BLaER1 treated with 17β-estradiol and CSF1 and Interleukin-3, amounts not matched to agents 10 nM and 100 nM (cell line): ENCODE data around the gene RCBTB2.
"Not testable (repeated sequence)": the region's sequence is repeated elsewhere in the genome, so short reads cannot be mapped to it uniquely, and the experiment has no call there.

Source experiments
- H3K27ac ChIP-seq, 11 experiments: shearing (Covaris generic); formaldehyde crosslinking; 2 replicates each; pipeline ENCODE4 v1.8.1; 2022
- H3K27me3 ChIP-seq, 11 experiments: shearing (Covaris generic); formaldehyde crosslinking; 2 replicates each; pipeline ENCODE4 v1.8.1; 2022
- H3K36me3 ChIP-seq, 11 experiments: shearing (Covaris generic); formaldehyde crosslinking; 2 replicates each; pipeline ENCODE4 v1.8.1; 2022
- H3K4me1 ChIP-seq, 10 experiments: shearing (Covaris generic); formaldehyde crosslinking; 2 replicates each; pipeline ENCODE4 v1.8.1; 2022
- H3K4me2 ChIP-seq, 11 experiments: shearing (Covaris generic); formaldehyde crosslinking; 2 replicates each; pipeline ENCODE4 v1.8.1; 2022
- H3K4me3 ChIP-seq, 10 experiments: shearing (Covaris generic); formaldehyde crosslinking; 2 replicates each; pipeline ENCODE4 v1.8.1; 2022
- H3K9ac ChIP-seq, 11 experiments: shearing (Covaris generic); formaldehyde crosslinking; 2 replicates each; pipeline ENCODE4 v1.8.1; 2022
- H3K9me3 ChIP-seq, 11 experiments: shearing (Covaris generic); formaldehyde crosslinking; replicated peaks in 1 of 11; 2 replicates each; pipeline ENCODE4 v1.8.1; 2022
- H4K20me1 ChIP-seq, 11 experiments: shearing (Covaris generic); formaldehyde crosslinking; 2 replicates each; pipeline ENCODE4 v1.8.1; 2022
- Cebpa-rat ChIP-seq, 11 experiments: shearing (Covaris generic); IDR thresholded peaks; 2 replicates each; pipeline ENCODE4 v1.8.1; 2022

The RCBTB2 gene

DNA sequence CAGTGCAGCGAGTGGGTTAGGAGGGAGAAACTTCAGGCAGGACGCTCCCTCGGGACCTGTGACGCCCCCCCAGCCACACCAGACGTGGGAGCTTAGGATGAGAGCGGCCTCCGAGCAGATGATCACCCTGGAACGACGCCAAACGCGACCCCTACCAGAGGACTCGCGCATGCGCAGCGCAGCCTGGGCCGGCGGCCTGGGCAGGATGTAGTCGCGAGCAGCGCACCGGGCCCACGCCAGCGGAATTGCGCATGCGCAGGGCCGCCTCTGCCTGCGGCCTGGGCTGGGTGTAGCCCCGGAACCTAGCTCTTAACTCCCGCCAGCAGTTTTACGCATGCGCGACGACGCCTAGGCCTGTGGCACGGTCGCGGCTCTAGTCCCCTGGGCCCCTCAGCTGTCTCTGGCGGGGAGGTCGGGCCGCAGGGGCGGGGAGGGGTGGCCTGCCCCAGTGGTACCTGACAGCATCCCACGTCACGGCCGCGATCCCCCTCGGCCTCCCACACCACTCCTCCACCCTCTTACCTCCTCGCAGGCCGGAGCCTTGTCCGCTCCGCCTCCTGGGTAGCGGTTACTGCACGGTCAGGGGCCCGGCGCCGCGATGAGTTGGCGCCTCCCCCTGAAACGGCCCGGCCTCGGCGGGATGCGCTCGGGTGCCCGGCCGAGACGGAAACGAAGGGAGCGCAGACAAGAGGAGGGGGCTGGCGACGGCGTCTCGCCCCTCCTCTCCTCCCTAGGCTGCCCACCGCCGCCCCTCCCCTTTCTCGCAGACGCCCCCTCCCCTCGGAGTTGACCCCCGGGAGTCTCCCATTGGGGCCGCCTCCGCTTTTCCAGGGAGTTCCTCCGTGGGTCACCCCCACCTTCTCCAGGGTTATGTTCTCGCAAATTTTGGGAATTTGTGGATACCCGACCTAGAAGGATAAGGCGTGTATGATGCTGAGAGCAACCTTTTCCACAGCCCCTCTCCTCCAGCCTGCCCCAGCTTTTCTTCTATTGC, at the start of gene RCBTB2:
Gene RCBTB2 (minus strand): TSS at position 575 of the 994 bp plus-strand sequence. CDS start 11,141 bp downstream, outside the sequence.
- Histone ChIP-seq H3K4me2 (peak within 1 kb of the TSS; percentile 87 to 98 (median 94)), H3K27me3 (no peaks in the 10 kb centered on the region), H3K9me3 (peaks cover 14 to 23% (median 17%) of the 10 kb centered on the region in 11 experiments; a peak in 19 of 22 replicates), H4K20me1 (no peaks in the 10 kb centered on the region), H3K9ac (peak within 1 kb of the TSS; percentile 86 to 97 (median 92)), H3K27ac (peak within 1 kb of the TSS; percentile 86 to 98 (median 94)), H3K36me3 (peaks cover 0 to 6% (median 0%) of the 10 kb centered on the region in 11 experiments; a peak in 3 of 22 replicates), H3K4me1 (peaks cover 50 to 80% (median 69%) of the 10 kb centered on the region in 10 experiments), H3K4me3 (peak within 1 kb of the TSS; percentile 64 to 80 (median 72))
- no peak for TF ChIP-seq Cebpa-rat (IDR thresholded peaks at IDR 0.05)

DNA sequence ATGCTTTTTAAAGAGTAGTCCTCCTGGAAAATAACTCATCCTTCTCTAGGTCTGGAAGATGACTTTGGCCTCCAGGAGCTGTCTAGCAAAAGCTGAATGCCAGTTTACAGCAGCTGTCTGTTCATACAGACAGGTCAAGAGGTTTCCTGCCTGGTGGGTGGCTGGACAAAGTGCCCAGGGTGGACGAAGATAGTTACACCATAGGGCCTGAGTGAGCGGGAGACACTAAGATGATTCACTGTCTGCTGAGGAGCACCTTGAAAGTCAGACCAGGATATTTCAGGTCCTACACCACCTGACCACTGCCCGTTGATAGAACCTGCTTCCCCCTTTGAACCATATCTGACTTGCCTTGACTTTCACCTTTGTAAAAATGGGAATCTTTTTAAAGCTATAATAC, 49.2 kb upstream of the RCBTB2 start:
- Histone ChIP-seq H3K4me2 (peak overlapping the region in 10 of 11 experiments; percentile 0 to 97 (median 42); a peak in 12 of 22 replicates), H3K9me3 (peaks cover 0 to 8% (median 0%) of the 10 kb centered on the region in 11 experiments; a peak in 2 of 22 replicates), H4K20me1 (no peaks in the 10 kb centered on the region), H3K36me3 (no peaks in the 10 kb centered on the region), H3K27me3 (no peaks in the 10 kb centered on the region), H3K4me1 (peaks cover 57 to 83% (median 67%) of the 10 kb centered on the region in 10 experiments), H3K4me3 (no peak overlapping the region), H3K9ac (no peak overlapping the region; a peak in 1 of 22 replicates), H3K27ac (peak overlapping the region in 2 of 11 experiments; percentile 11; a peak in 2 of 22 replicates)
- no peak for TF ChIP-seq Cebpa-rat (IDR thresholded peaks at IDR 0.05)

DNA sequence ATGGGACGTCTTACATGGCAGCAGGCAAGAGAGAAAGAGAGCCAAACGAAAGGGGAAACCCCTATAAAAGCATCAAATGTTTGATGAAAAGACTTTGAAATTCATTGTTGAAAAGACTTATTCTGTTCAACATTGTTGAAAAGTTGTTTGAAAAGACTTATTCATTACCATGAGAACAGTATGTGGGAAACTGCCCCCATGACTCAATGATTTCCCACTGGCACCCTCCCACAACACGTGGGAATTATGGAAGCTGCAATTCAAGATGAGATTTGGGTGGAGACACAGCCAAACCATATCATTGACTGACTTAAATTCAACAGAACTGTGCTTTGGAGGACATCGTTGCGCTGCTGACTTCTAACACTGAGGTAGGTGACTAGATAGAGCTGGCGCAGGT, 48.0 kb upstream of the RCBTB2 start:
- no peaks in the 10 kb centered on the region for H3K27me3 ChIP-seq
- no peaks in the 10 kb centered on the region for H3K36me3 ChIP-seq
- peaks cover 0 to 8% (median 0%) of the 10 kb centered on the region in 11 experiments; a peak in 1 of 22 replicates for H3K9me3 ChIP-seq
- H3K9ac ChIP-seq: peak overlapping the region in 4 of 11 experiments; percentile 4 to 76 (median 20); a peak in 3 of 22 replicates
- peak overlapping the region in 6 of 11 experiments; percentile 8 to 93 (median 60); a peak in 8 of 22 replicates for H3K27ac ChIP-seq
- TF ChIP-seq Cebpa-rat (IDR thresholded peaks at IDR 0.05): no peak
- H3K4me3 ChIP-seq: no peak overlapping the region
- H3K4me2 ChIP-seq: peak overlapping the region in 5 of 11 experiments; percentile 79 to 97 (median 89); a peak in 8 of 22 replicates
- H3K4me1 ChIP-seq: peaks cover 58 to 83% (median 66%) of the 10 kb centered on the region in 10 experiments
- H4K20me1 ChIP-seq: no peaks in the 10 kb centered on the region

DNA sequence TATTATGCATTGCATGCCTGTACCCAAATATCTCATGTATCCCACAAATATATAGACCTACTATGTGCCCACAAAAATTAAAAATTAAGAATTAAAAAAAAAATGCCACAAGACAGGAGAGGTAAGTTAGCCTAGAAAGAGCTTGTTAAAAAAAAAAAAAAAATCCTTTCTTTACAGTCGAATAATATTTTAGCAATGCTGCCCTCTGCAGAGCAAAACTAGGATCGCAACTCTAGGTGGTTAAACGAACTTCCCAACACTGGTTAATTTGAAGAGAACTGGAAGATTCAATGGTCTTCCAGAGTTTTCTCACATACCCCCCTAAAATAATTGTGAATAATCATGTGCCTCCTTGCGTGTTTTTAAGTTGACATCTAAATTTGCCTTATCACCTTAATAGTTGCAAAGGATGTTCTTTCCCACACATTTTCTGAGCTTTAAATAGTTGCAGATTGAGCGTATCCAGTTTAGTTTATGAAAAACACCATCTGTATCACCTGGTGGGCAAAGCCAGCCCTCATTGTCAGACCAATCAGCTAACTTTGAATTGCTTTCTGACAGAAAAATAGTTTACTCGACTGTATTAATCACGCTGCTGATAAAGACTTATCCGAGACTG, 47.4 kb upstream of the RCBTB2 start:
- no peak overlapping the region for H3K4me3 ChIP-seq
- H3K36me3 ChIP-seq: no peaks in the 10 kb centered on the region
- H3K27ac ChIP-seq: peak overlapping the region; percentile 61 to 93 (median 83); a peak in 19 of 22 replicates
- TF ChIP-seq Cebpa-rat (IDR thresholded peaks at IDR 0.05): no peak
- H4K20me1 ChIP-seq: no peaks in the 10 kb centered on the region
- H3K4me1 ChIP-seq: peaks cover 55 to 83% (median 66%) of the 10 kb centered on the region in 10 experiments
- H3K27me3 ChIP-seq: no peaks in the 10 kb centered on the region
- H3K9me3 ChIP-seq: peaks cover 0 to 7% (median 0%) of the 10 kb centered on the region in 11 experiments; a peak in 1 of 22 replicates
- H3K9ac ChIP-seq: peak overlapping the region in 8 of 11 experiments; percentile 56 to 85 (median 70); a peak in 11 of 22 replicates
- H3K4me2 ChIP-seq: peak overlapping the region; percentile 70 to 97 (median 85); a peak in 20 of 22 replicates

DNA sequence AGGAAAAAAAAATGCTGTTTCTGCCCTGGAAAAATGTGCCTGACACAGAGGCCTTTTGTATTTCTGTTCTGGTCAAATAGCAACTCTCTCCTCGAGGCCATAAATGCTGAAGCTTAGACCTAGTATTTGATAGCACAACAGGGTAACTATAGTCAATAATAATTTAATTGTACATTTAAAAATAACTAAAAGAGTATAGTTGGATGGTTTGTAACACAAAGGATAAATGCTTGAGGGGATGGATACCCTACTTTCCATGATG, 47.0 kb upstream of the RCBTB2 start:
- not testable (repeated sequence) for H3K9me3 ChIP-seq, H3K27me3 ChIP-seq, H3K36me3 ChIP-seq, H4K20me1 ChIP-seq
- Histone ChIP-seq H3K4me3 (peak overlapping the region in 4 of 10 experiments; percentile 8 to 17 (median 12); a peak in 3 of 20 replicates), H3K27ac (peak overlapping the region; percentile 61 to 93 (median 83)), H3K4me2 (peak overlapping the region; percentile 70 to 97 (median 85)), H3K4me1 (peaks cover 54 to 83% (median 69%) of the 10 kb centered on the region in 10 experiments), H3K9ac (peak overlapping the region; percentile 47 to 85 (median 67); a peak in 21 of 22 replicates)

DNA sequence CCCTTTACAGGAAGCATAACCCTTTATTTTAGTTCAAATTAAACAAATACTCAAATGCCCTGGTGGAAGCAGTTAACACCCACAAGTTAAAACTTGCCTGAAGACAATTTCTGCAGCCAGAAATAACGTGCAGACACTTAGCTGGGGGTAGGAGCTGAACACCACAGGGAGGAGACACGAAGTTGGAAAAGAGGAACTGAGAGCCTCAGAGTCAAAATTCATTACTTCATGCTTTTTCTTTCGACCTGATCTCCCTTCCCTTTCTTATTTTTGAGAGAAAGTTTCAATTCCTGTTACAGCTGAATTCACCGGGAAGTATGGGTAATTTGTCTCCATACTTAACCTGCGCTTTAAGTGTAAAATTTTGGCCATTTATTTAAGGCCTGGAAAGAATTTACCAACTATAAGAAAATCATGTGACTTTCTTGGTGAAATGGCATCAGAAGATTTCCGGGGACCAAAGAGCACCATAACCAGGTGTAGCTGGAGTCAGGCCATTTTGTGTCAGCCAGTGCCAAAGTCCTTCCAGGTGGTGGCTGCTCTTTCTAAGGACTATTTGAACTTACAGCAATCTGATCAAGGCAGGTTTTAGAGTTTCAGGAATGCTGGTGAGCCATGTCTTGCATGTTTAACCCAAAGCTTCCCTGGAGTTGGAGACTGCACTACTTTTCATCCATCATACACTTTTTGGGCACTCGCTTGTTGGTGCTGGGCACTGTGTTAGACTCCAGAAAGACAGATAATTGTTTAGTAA, 46.5 kb upstream of the RCBTB2 start:
- TF ChIP-seq Cebpa-rat (IDR thresholded peaks at IDR 0.05): no peak
- Histone ChIP-seq H3K4me2 (peak overlapping the region; percentile 70 to 97 (median 85)), H3K9ac (peak overlapping the region; percentile 64 to 85 (median 73); a peak in 21 of 22 replicates), H3K4me3 (peak overlapping the region in 6 of 10 experiments; percentile 8 to 41 (median 37); a peak in 7 of 20 replicates), H4K20me1 (no peaks in the 10 kb centered on the region), H3K27ac (peak overlapping the region; percentile 71 to 93 (median 83)), H3K9me3 (no peaks in the 10 kb centered on the region), H3K4me1 (peaks cover 58 to 84% (median 74%) of the 10 kb centered on the region in 10 experiments), H3K36me3 (no peaks in the 10 kb centered on the region), H3K27me3 (no peaks in the 10 kb centered on the region)

DNA sequence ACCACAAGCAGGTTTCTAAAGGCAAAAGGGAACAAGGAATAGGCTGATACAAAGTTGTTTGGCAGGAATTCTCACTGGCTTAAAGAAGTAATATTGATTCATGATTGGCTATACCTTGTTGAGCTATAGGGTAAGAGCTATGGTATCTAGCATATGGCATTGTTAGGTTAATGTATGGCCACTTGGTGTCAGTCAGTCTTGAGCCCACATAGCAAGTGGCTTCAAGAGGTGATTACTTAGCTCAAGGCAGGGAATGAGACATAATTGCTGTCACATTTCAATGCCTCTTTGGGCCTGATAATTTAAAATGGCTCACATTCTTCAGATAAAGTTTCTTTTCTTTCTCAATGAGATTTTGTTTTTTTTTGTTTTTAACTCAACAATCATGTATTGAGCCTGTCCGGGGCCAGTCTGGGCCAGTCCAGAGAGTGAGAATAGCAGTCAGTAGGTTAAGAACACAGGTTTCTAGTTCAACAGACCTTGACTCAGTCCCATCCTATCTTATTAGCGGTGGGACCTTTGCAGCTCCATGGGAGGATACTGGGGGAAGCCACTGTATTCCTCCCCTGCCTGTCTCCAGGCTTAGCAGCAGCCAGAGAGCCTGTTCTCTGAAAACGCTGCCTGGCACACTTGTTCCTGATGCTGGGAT, 45.8 kb upstream of the RCBTB2 start:
- Histone ChIP-seq H3K27ac (peak overlapping the region; percentile 71 to 93 (median 83)), H3K36me3 (no peaks in the 10 kb centered on the region), H3K4me2 (peak overlapping the region; percentile 70 to 95 (median 84)), H3K9me3 (no peaks in the 10 kb centered on the region), H4K20me1 (no peaks in the 10 kb centered on the region), H3K4me3 (peak overlapping the region in 5 of 10 experiments; percentile 9 to 41 (median 37); a peak in 7 of 20 replicates), H3K27me3 (no peaks in the 10 kb centered on the region), H3K4me1 (peaks cover 66 to 91% (median 81%) of the 10 kb centered on the region in 10 experiments), H3K9ac (peak overlapping the region; percentile 64 to 85 (median 73))
- TF ChIP-seq Cebpa-rat (IDR thresholded peaks at IDR 0.05): no peak
